PC-9 (cell line): ENCODE measurements around the gene GABRB3. TPM values are rescaled to one million over a fixed set of nuclear protein-coding genes. Genes with fewer than 3 reads are reported as not detected.

ENCODE experiments used
- BruUV-seq: library from RNA; stranded (reverse); fragments of 400-500 nt; replicated peaks from 2 replicates; lab custom pipeline; 2021; lab: Mats Ljungman, UMichigan
- CTCF ChIA-PET: fragments of 300-600 bp; sonication (Branson Sonifier 250); formaldehyde crosslinking; loops from one replicate; lab custom pipeline; 2022; ENCODE audit warnings: antibody characterized with exemption; lab: Charles Lee
- POLR2A ChIA-PET: fragments of 300-600 bp; sonication (Branson Sonifier 250); formaldehyde crosslinking; loops from one replicate; lab custom pipeline; 2022; ENCODE audit warnings: antibody characterized with exemption; ENCODE audit not compliant: unreplicated experiment; lab: Charles Lee
- DNase-seq, 2 experiments: peaks; one replicate each; pipeline versions ENCODE4 v3.0.0 to v3.0.0-alpha.2; 2015 to 2022; ENCODE audit warnings: mixed read lengths in 1 of 2
- H2AFZ ChIP-seq: fragments of 200-600 bp; sonication (generic); 2 replicates; pipeline ENCODE4 v1.8.1; 2017; ENCODE audit warnings: antibody characterized with exemption
- H3F3A ChIP-seq: fragments of 200-600 bp; sonication (generic); 2 replicates; pipeline ENCODE4 v1.8.1; 2017; ENCODE audit warnings: antibody characterized with exemption, mild to moderate bottlenecking, low read depth; ENCODE audit not compliant: insufficient read depth
- H3K27ac ChIP-seq: fragments of 200-600 bp; sonication (generic); 2 replicates; pipeline ENCODE4 v1.6.1; 2016; ENCODE audit warnings: mixed run types
- H3K27me3 ChIP-seq: fragments of 200-600 bp; sonication (generic); 2 replicates; pipeline ENCODE4 v1.6.1; 2016; ENCODE audit warnings: low read depth, mixed run types; ENCODE audit not compliant: insufficient read depth
- H3K36me3 ChIP-seq: fragments of 200-600 bp; sonication (generic); 2 replicates; pipeline ENCODE4 v1.6.1; 2016; ENCODE audit warnings: low read depth, mixed run types
- H3K4me1 ChIP-seq: fragments of 200-600 bp; sonication (generic); replicated peaks from 2 replicates; pipeline ENCODE4 v1.6.1; 2016; ENCODE audit warnings: mixed run types; ENCODE audit not compliant: insufficient read depth
- H3K4me2 ChIP-seq: fragments of 200-600 bp; sonication (generic); 2 replicates; pipeline ENCODE4 v1.6.1; 2017; ENCODE audit warnings: mixed run types
- H3K4me3 ChIP-seq: fragments of 200-600 bp; sonication (generic); 2 replicates; pipeline ENCODE4 v1.6.1; 2016; ENCODE audit warnings: mixed run types
- H3K79me2 ChIP-seq: fragments of 200-600 bp; sonication (generic); 2 replicates; pipeline ENCODE4 v1.6.1; 2017; ENCODE audit warnings: low read depth, mixed run types
- H3K9me2 ChIP-seq: fragments of 200-600 bp; sonication (generic); 2 replicates; pipeline ENCODE4 v1.8.1; 2017; ENCODE audit warnings: mild to moderate bottlenecking; ENCODE audit not compliant: insufficient read depth
- H3K9me3 ChIP-seq: fragments of 200-600 bp; sonication (generic); 2 replicates; pipeline ENCODE4 v1.8.1; 2016; ENCODE audit warnings: low read depth; ENCODE audit not compliant: insufficient read depth
- H4K20me1 ChIP-seq: fragments of 200-600 bp; sonication (generic); 2 replicates; pipeline ENCODE4 v1.8.1; 2017; ENCODE audit not compliant: insufficient read depth
- EZH2 ChIP-seq: fragments of 200-600 bp; sonication (generic); IDR thresholded peaks from 2 replicates; pipeline ENCODE4 v1.8.0; 2017; ENCODE audit warnings: antibody characterized with exemption, low read depth
- intact Hi-C: fragments of 100-400 bp; cut with micrococcal nuclease; formaldehyde crosslinking; loops from one replicate; pipeline ENCODE4 v1.10.0; 2022; ENCODE audit not compliant: unreplicated experiment
- total RNA-seq: library from RNA; stranded (reverse); gene quantifications from 2 replicates; pipeline ENCODE4 v1.2.3, GENCODE V29; 2021
- TF ChIP-seq, protein P1 (sequence below): fragments of 200-600 bp; sonication (generic); conservative IDR thresholded peaks from 2 replicates; pipeline ENCODE4 v1.6.1; 2017; ENCODE audit warnings: mixed run types, antibody characterized with exemption, mild to moderate bottlenecking, moderate library complexity

Gene GABRB3
- total RNA-seq, 1 experiment from 2014 or later: 6.3 TPM

- H3K79me2 ChIP-seq: no peaks in the 10 kb centered on the region
- TF ChIP-seq, protein P1, sequence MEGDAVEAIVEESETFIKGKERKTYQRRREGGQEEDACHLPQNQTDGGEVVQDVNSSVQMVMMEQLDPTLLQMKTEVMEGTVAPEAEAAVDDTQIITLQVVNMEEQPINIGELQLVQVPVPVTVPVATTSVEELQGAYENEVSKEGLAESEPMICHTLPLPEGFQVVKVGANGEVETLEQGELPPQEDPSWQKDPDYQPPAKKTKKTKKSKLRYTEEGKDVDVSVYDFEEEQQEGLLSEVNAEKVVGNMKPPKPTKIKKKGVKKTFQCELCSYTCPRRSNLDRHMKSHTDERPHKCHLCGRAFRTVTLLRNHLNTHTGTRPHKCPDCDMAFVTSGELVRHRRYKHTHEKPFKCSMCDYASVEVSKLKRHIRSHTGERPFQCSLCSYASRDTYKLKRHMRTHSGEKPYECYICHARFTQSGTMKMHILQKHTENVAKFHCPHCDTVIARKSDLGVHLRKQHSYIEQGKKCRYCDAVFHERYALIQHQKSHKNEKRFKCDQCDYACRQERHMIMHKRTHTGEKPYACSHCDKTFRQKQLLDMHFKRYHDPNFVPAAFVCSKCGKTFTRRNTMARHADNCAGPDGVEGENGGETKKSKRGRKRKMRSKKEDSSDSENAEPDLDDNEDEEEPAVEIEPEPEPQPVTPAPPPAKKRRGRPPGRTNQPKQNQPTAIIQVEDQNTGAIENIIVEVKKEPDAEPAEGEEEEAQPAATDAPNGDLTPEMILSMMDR: no peak
- TF ChIP-seq EZH2: no peak
- CTCF ChIA-PET: no interaction called here
- no peaks in the 10 kb centered on the region for H3K36me3 ChIP-seq
- DNase-seq: no peak
- H2AFZ ChIP-seq: no peak overlapping the region
- BruUV-seq: no TSS peak
- H3K27me3 ChIP-seq: no peaks in the 10 kb centered on the region
- POLR2A ChIA-PET: no interaction called here
- no peaks in the 10 kb centered on the region for H3K9me2 ChIP-seq
- H3K9me3 ChIP-seq: no peaks in the 10 kb centered on the region
- intact Hi-C loops: no loop called here
- no peaks in the 10 kb centered on the region for H4K20me1 ChIP-seq
- no peak overlapping the region for H3K4me2 ChIP-seq
- H3K27ac ChIP-seq: no peak overlapping the region
- H3K4me3 ChIP-seq: no peak overlapping the region
- H3K4me1 ChIP-seq: no peaks in the 10 kb centered on the region
- H3F3A ChIP-seq: no peaks in the 10 kb centered on the region
Measured at GRCh38 chr15:26561130-26561529, 211.7 kb downstream of the GABRB3 start.

DNA sequence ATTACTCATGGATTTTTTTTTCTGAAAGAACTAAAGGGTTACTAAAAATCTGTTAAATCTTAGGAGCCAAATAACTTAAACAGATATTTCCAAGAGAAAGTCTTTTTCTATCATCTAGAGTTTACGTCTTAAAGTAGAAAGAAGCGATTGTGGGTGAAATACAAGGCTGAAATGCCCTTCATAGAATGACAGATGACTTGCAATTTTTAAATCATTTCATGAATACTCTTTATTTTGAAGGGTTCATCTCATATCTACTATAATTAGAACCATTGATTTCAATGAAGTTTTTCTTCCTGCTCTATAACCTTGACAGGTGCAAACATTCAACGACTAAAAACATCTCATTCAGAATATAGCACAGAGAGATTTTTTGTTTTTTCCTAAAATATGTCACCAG is 217.0 kb downstream of the GABRB3 start:
- DNase-seq: no peak
- H3K27ac ChIP-seq: no peak overlapping the region
- TF ChIP-seq, protein P1: no peak
- TF ChIP-seq EZH2: no peak
- H2AFZ ChIP-seq: no peak overlapping the region
- no peak overlapping the region for H3K4me2 ChIP-seq
- no TSS peak for BruUV-seq
- no peaks in the 10 kb centered on the region for H3K4me1 ChIP-seq
- no peaks in the 10 kb centered on the region for H3K27me3 ChIP-seq
- no peaks in the 10 kb centered on the region for H3F3A ChIP-seq
- intact Hi-C loops: no loop called here
- no peaks in the 10 kb centered on the region for H4K20me1 ChIP-seq
- ChIA-PET CTCF (no interaction called here), POLR2A (no interaction called here)
- no peaks in the 10 kb centered on the region for H3K9me2 ChIP-seq
- H3K4me3 ChIP-seq: no peak overlapping the region
- H3K9me3 ChIP-seq: no peaks in the 10 kb centered on the region
- no peaks in the 10 kb centered on the region for H3K36me3 ChIP-seq
- H3K79me2 ChIP-seq: no peaks in the 10 kb centered on the region

DNA sequence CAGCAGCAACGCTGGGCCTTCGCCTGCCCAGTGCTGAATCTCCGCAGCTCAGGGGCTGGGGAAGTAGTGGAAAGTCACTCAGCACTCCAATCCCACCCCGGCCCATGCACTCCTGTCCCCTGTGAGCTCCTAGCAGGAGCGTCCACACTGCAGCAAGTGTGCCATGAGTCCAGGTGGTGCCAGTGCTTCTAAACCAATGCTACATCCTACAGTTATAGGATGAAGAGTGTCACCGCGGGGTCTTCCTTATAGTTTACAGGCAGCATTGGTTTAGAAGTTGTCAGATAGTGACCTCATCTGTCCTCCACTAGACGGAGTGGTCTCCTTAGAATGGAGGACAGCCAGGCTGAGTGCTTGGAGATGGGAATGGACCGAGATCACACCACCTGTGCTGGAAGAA is 221.4 kb downstream of the GABRB3 start:
- Histone ChIP-seq H3K79me2 (no peaks in the 10 kb centered on the region), H3K9me3 (no peaks in the 10 kb centered on the region), H3K4me2 (no peak overlapping the region), H3K9me2 (no peaks in the 10 kb centered on the region), H4K20me1 (no peaks in the 10 kb centered on the region), H3K4me1 (no peaks in the 10 kb centered on the region), H3K27ac (no peak overlapping the region), H3F3A (no peaks in the 10 kb centered on the region), H3K4me3 (no peak overlapping the region), H2AFZ (no peak overlapping the region), H3K36me3 (no peaks in the 10 kb centered on the region), H3K27me3 (no peaks in the 10 kb centered on the region)
- BruUV-seq: no TSS peak
- CTCF ChIA-PET: no interaction called here
- no peak for DNase-seq
- POLR2A ChIA-PET: no interaction called here
- intact Hi-C loops: no loop called here
- no peak for TF ChIP-seq EZH2
- TF ChIP-seq, protein P1: no peak
